H1 (cell line): Measurements from ENCODE around the gene SNED1. TPM values are rescaled to one million over a fixed set of nuclear protein-coding genes. Genes with fewer than 3 reads are reported as not detected.

Experiments used
- CTCF ChIA-PET: fragments of 300-600 bp; sonication (Branson Sonifier 250); formaldehyde crosslinking; loops from one replicate; lab custom pipeline; 2021; ENCODE audit not compliant: partially characterized antibody; lab: Charles Lee
- POLR2A ChIA-PET: fragments of 300-600 bp; sonication (Branson Sonifier 250); formaldehyde crosslinking; loops from one replicate; lab custom pipeline; 2021; ENCODE audit warnings: inconsistent platforms; ENCODE audit not compliant: partially characterized antibody; lab: Charles Lee
- DNase-seq, 2 experiments: peaks; one replicate each; pipeline versions ENCODE4 v3.0.0 to v3.0.0-alpha.2; 2010 to 2022; ENCODE audit warnings: low spot score in 2 of 2, low read depth in 1 of 2, mixed read lengths in 1 of 2
- FAIRE-seq: peaks from 2 replicates; lab custom pipeline; 2011; peaks lifted over from hg19 to GRCh38; lab: Jason Lieb, UNC
- H2AFZ ChIP-seq: 2 replicates; pipeline ENCODE4 v1.8.1; 2012; ENCODE audit warnings: low read length, inconsistent platforms
- H2AK5ac ChIP-seq: 2 replicates; pipeline ENCODE4 v1.6.1; 2013; ENCODE audit warnings: low read depth, low read length
- H2BK120ac ChIP-seq: replicated peaks from 2 replicates; pipeline ENCODE3; 2013; ENCODE audit warnings: low read depth, low read length, inconsistent platforms
- H2BK12ac ChIP-seq: 2 replicates; pipeline ENCODE4 v1.6.1; 2013; ENCODE audit warnings: low read depth, low read length
- H2BK15ac ChIP-seq: 2 replicates; pipeline ENCODE4 v1.6.1; 2013; ENCODE audit warnings: low read length
- H2BK20ac ChIP-seq: 2 replicates; pipeline ENCODE4 v1.6.1; 2013; ENCODE audit warnings: low read length
- H2BK5ac ChIP-seq: 2 replicates; pipeline ENCODE4 v1.6.1; 2013; ENCODE audit warnings: low read depth, low read length
- H3K14ac ChIP-seq: 2 replicates; pipeline ENCODE4 v1.6.1; 2013; ENCODE audit warnings: inconsistent platforms; ENCODE audit not compliant: insufficient read length
- H3K18ac ChIP-seq: 2 replicates; pipeline ENCODE4 v1.6.1; 2013; ENCODE audit warnings: low read length; ENCODE audit errors: extremely low read depth
- H3K23ac ChIP-seq: 2 replicates; pipeline ENCODE4 v1.6.1; 2013; ENCODE audit warnings: inconsistent platforms; ENCODE audit not compliant: insufficient read length
- H3K23me2 ChIP-seq: 2 replicates; pipeline ENCODE4 v1.6.1; 2013; ENCODE audit warnings: low read depth, low read length
- H3K27ac ChIP-seq: 2 replicates; pipeline ENCODE4 v1.6.1; 2011; ENCODE audit warnings: low read depth, low read length, inconsistent platforms
- H3K27me3 ChIP-seq, 4 experiments: replicated peaks in 1 of 4; 1 replicate in 1 of 4; 2 replicates in 3 of 4; pipeline versions ENCODE4 v1.6.1 to v1.8.1; 2011 to 2013; ENCODE audit warnings: low read length in 3 of 4, mild to moderate bottlenecking in 3 of 4, inconsistent platforms in 2 of 4, mixed read lengths in 2 of 4, moderate library complexity in 1 of 4; ENCODE audit not compliant: control insufficient read depth in 3 of 4, insufficient read depth in 3 of 4; ENCODE audit errors: extremely low read depth in 1 of 4
- H3K36me3 ChIP-seq, 4 experiments: 2 replicates each; pipeline versions ENCODE4 v1.6.1 to v1.8.1; 2011 to 2013; ENCODE audit warnings: mild to moderate bottlenecking in 4 of 4, low read length in 3 of 4, moderate library complexity in 2 of 4, control low read depth in 1 of 4, inconsistent platforms in 1 of 4; ENCODE audit not compliant: insufficient read depth in 4 of 4, control insufficient read depth in 2 of 4
- H3K4ac ChIP-seq: replicated peaks from 2 replicates; pipeline ENCODE3; 2013; ENCODE audit warnings: low read length, low read depth, mixed read lengths, inconsistent platforms; ENCODE audit not compliant: insufficient read length
- H3K4me1 ChIP-seq, 4 experiments: replicated peaks in 1 of 4; 1 replicate in 1 of 4; 2 replicates in 3 of 4; pipeline versions ENCODE4 v1.6.1 to v1.8.1; 2011 to 2013; ENCODE audit warnings: low read length in 3 of 4, inconsistent platforms in 2 of 4, mixed read lengths in 1 of 4; ENCODE audit not compliant: insufficient read depth in 4 of 4, control insufficient read depth in 3 of 4
- H3K4me2 ChIP-seq, 2 experiments: 2 replicates each; pipeline versions ENCODE4 v1.6.1 to v1.8.1; 2011 to 2013; ENCODE audit warnings: low read depth in 2 of 2, low read length in 2 of 2, control low read depth in 1 of 2, inconsistent platforms in 1 of 2, mild to moderate bottlenecking in 1 of 2; ENCODE audit not compliant: insufficient read depth in 1 of 2
- H3K4me3 ChIP-seq, 4 experiments: fragments of 200-600, 300-600 bp in 1 of 4; sonication (generic), shearing (Covaris generic), sonication (Bioruptor Twin) in 1 of 4; 2 replicates each; pipeline versions ENCODE4 v1.5.1 to v1.8.1; 2011 to 2016; ENCODE audit warnings: low read length in 4 of 4, low read depth in 3 of 4, control low read depth in 2 of 4, inconsistent platforms in 2 of 4, mild to moderate bottlenecking in 2 of 4, mixed read lengths in 1 of 4, moderate library complexity in 1 of 4; ENCODE audit not compliant: insufficient read depth in 2 of 4; ENCODE audit errors: extremely low read depth in 1 of 4
- H3K56ac ChIP-seq: replicated peaks from 2 replicates; pipeline ENCODE3; 2013; ENCODE audit warnings: low read depth, mild to moderate bottlenecking, mixed read lengths, low read length, inconsistent platforms; ENCODE audit not compliant: insufficient read length
- H3K79me1 ChIP-seq: 2 replicates; pipeline ENCODE4 v1.6.1; 2013; ENCODE audit warnings: low read depth, low read length, control low read depth
- H3K79me2 ChIP-seq, 2 experiments: 2 replicates each; pipeline versions ENCODE4 v1.6.1 to v1.8.1; 2012 to 2013; ENCODE audit warnings: low read length in 2 of 2, mild to moderate bottlenecking in 2 of 2, inconsistent platforms in 1 of 2; ENCODE audit not compliant: insufficient read depth in 2 of 2, control insufficient read depth in 1 of 2
- H3K9ac ChIP-seq, 4 experiments: replicated peaks in 1 of 4; 1 replicate in 1 of 4; 2 replicates in 3 of 4; pipeline versions ENCODE4 v1.6.1 to v1.8.1; 2011 to 2013; ENCODE audit warnings: low read depth in 3 of 4, low read length in 3 of 4, control low read depth in 2 of 4, mild to moderate bottlenecking in 2 of 4, moderate library complexity in 2 of 4, inconsistent platforms in 1 of 4; ENCODE audit errors: extremely low read depth in 1 of 4
- H3K9me3 ChIP-seq, 2 experiments: 2 replicates each; pipeline versions ENCODE4 v1.6.1 to v1.8.1; 2012 to 2013; ENCODE audit warnings: mild to moderate bottlenecking in 2 of 2, moderate library complexity in 2 of 2, control low read depth in 1 of 2, inconsistent platforms in 1 of 2, low read depth in 1 of 2, low read length in 1 of 2, mixed read lengths in 1 of 2; ENCODE audit not compliant: insufficient read depth in 2 of 2
- H4K20me1 ChIP-seq, 2 experiments: replicated peaks in 1 of 2; 2 replicates each; pipeline versions ENCODE3 to v1.8.1; 2011 to 2013; ENCODE audit warnings: inconsistent platforms in 2 of 2, low read length in 2 of 2, mild to moderate bottlenecking in 1 of 2; ENCODE audit not compliant: insufficient read depth in 2 of 2, control insufficient read depth in 1 of 2
- H4K5ac ChIP-seq: 2 replicates; pipeline ENCODE4 v1.6.1; 2013; ENCODE audit warnings: low read length, low read depth, mixed read lengths, inconsistent platforms; ENCODE audit not compliant: insufficient read length
- H4K8ac ChIP-seq: 2 replicates; pipeline ENCODE4 v1.8.0; 2013; ENCODE audit warnings: mild to moderate bottlenecking, moderate library complexity, low read length, inconsistent platforms; ENCODE audit not compliant: insufficient read depth; ENCODE audit errors: extremely low read depth
- H4K91ac ChIP-seq: replicated peaks from 2 replicates; pipeline ENCODE3; 2013; ENCODE audit warnings: low read length, mixed read lengths, inconsistent platforms; ENCODE audit not compliant: insufficient read length
- EZH2 ChIP-seq: fragments of 200-600 bp; sonication (generic); IDR thresholded peaks from 2 replicates; pipeline ENCODE4 v1.7.1; 2012; ENCODE audit warnings: low read depth, mild to moderate bottlenecking, moderate library complexity, low read length, inconsistent platforms; ENCODE audit not compliant: severe bottlenecking
- FOSL1 ChIP-seq: IDR thresholded peaks from 2 replicates; pipeline ENCODE4 v1.6.1; 2011; ENCODE audit warnings: mild to moderate bottlenecking, low read depth, low read length, moderate library complexity; ENCODE audit not compliant: insufficient read depth
- polyA plus RNA-seq, 7 experiments: library from polyadenylated mRNA; depleted of rRNA in 3 of 7; stranded (reverse) in 5 of 7; unstranded in 2 of 7; fragments of >200 nt in 5 of 7; fragments of 200-250 nt in 2 of 7; gene quantifications; 1 replicate in 5 of 7; 2 replicates in 1 of 7; 4 replicates in 1 of 7; pipeline versions ENCODE4 v1.2.1 to v1.2.3, GENCODE V29; 2011 to 2013; ENCODE audit warnings: missing spikeins in 2 of 7, mixed read lengths in 2 of 7
- total RNA-seq: library from RNA; stranded (reverse); fragmentation: NEBNext Ultra II Directional; extraction: Animal tissue kit (Norgen Biotek cat#: 25700); gene quantifications from 2 replicates; pipeline ENCODE4 v1.2.1, GENCODE V29; 2021

The SNED1 gene
- total and polyA plus RNA-seq, 2 of the 8 experiments (the other 6 are each of a cell fraction or from before 2014, with no cell fraction given), result 1.9 TPM

DNA sequence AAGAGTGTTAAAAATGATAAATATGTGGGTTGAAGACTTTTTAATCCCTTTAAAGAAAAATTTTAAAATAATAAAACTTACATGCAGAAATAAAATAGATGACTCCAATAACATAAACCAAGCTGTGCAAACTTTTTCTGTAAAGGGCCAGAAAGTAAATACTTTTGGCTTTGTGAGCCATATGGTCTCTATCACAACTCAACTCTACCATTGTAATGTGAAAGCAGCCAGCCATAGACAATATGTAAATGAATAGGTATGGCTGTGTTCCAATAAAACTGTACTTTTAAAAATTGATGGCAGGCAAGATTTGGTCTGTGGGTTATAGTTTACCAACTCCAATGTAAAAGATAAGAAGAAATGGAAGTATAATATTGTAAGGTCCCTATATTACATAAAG lies 45.2 kb downstream of the SNED1 start:
- no peak overlapping the region for H3K4me3 ChIP-seq
- no peak overlapping the region for H2BK5ac ChIP-seq
- H3K79me1 ChIP-seq, result no peaks in the 10 kb centered on the region
- H3K27ac ChIP-seq, result no peak overlapping the region
- no peak overlapping the region for H4K5ac ChIP-seq
- H3K36me3 ChIP-seq, result no peaks in the 10 kb centered on the region
- FAIRE-seq (no peak), DNase-seq (no peak)
- peaks cover 0 to under 1% (median under 1%) of the 10 kb centered on the region in 4 experiments; a peak in 1 of 7 replicates for H3K27me3 ChIP-seq
- H3K4me2 ChIP-seq, result no peak overlapping the region
- TF ChIP-seq EZH2 (no peak), FOSL1 (no peak)
- ChIA-PET CTCF (no interaction called here), POLR2A (no interaction called here)
- no peak overlapping the region for H3K56ac ChIP-seq
- no peak overlapping the region for H2AK5ac ChIP-seq
- no peak overlapping the region for H2BK120ac ChIP-seq
- H3K4me1 ChIP-seq, result no peaks in the 10 kb centered on the region
- no peak overlapping the region for H2BK15ac ChIP-seq
- no peak overlapping the region for H2AFZ ChIP-seq
- no peak overlapping the region for H4K91ac ChIP-seq
- no peak overlapping the region for H4K8ac ChIP-seq
- no peak overlapping the region for H3K4ac ChIP-seq
- H4K20me1 ChIP-seq, result no peaks in the 10 kb centered on the region
- H2BK12ac ChIP-seq, result no peak overlapping the region
- no peaks in the 10 kb centered on the region for H3K79me2 ChIP-seq
- H3K14ac ChIP-seq, result no peak overlapping the region
- no peak overlapping the region for H3K23ac ChIP-seq
- no peak overlapping the region for H3K18ac ChIP-seq
- no peaks in the 10 kb centered on the region for H3K23me2 ChIP-seq
- H3K9ac ChIP-seq, result no peak overlapping the region
- no peaks in the 10 kb centered on the region for H3K9me3 ChIP-seq
- no peak overlapping the region for H2BK20ac ChIP-seq
